ENCODE results near the gene RNLS.

Gene RNLS

DNA sequence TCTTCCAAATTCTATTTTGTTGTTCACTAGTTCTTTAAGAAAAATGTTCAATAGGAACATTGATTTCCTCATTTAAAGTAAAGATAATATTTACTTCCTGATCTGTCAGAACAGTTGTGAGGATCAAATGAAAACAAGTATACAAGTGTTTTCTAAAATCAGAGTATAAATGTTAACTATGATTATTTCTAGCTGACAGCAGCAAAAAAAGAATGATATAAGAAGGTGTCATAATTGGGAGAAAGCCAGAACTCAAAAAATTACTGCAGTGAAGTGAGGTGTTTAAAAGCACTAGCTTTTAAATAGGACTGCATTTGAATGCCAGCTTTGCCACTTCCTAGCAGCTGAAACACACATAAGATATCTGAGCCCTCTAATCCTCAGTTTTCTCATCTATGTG, 283.3 kb downstream of the RNLS start:
- no peak for TF ChIP-seq CTCF (IDR thresholded peaks at IDR 0.05; ENCODE audit: low read depth, low read length)

DNA sequence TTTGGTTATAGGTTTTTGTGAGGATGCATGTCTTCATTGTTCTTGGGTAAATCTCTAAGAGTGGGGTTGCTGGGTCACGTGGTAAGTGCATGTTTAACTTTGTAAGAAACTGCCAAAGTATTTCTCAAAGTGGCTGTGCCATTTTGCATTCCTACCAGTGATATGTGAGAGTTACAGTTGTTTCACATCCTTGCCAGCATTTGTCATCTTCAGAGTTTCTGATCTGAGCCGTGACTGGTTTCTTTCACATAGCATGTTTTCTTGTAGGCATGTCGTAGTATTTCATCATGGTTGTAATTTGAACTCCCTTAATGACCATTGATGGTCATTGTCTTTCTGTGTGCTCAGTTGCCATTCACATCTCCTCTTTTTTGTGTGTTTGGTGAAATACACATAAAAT, 286.0 kb downstream of the RNLS start:
- H3K4me3 ChIP-seq (ENCODE audit: low read depth, low read length): no peak overlapping the region
- TF ChIP-seq CTCF (IDR thresholded peaks at IDR 0.05; ENCODE audit: low read depth, low read length): no peak

More for the DNA sequence above, 283.3 kb downstream of the RNLS start:
- no peak overlapping the region for H3K4me3 ChIP-seq (ENCODE audit: low read depth, low read length)

DNA sequence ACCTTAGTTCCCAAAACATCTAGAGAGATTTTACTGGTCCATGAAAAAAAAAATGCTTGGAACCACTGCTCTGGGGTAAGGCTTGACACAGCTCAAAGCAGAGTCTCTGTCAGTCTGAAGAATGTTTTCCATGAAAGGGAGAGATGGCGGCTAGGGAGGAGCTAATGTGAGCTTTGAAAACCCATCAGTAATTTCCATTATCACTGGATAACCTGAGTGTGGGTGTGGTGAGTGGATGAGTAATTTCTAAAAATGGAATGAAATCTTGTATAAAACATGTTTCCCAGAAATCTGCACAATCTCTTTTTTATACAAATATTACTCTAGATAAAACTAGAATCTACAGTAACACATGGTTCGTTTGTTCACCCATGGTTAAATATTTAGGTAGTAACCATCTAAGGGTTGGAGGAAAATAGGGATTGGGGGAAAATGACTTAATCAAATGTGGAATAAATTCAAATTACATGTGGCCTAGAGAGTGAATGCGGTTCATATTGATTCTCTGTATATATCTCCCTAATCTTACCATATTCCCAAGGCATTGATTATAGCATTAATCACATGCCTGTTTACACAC, 289.4 kb downstream of the RNLS start:
- no peak overlapping the region for H3K4me3 ChIP-seq (ENCODE audit: low read depth, low read length)
- no peak for TF ChIP-seq CTCF (IDR thresholded peaks at IDR 0.05; ENCODE audit: low read depth, low read length)

- no peak for TF ChIP-seq CTCF (IDR thresholded peaks at IDR 0.05; ENCODE audit: low read depth, low read length)
- no peak overlapping the region for H3K4me3 ChIP-seq (ENCODE audit: low read depth, low read length)
Measured at GRCh38 chr10:88293073-88293472, 290.0 kb downstream of the RNLS start.

DNA sequence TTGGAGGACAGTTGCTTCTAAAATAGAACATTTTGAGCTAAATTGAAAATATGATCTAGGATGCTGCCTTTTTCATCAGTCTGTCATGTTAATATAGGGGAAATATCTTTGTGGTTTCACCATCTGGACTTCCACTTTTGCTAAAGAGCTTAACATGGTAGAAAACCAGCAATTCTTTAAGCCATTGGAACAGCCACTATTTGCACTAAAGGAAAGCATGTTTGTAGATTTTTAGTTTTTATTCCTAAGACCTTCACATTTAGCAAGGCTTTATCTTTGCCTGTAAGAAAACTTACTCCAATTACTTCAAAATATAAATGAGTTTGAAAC, 291.0 kb downstream of the RNLS start:
- no peak overlapping the region for H3K4me3 ChIP-seq (ENCODE audit: low read depth, low read length)

DNA sequence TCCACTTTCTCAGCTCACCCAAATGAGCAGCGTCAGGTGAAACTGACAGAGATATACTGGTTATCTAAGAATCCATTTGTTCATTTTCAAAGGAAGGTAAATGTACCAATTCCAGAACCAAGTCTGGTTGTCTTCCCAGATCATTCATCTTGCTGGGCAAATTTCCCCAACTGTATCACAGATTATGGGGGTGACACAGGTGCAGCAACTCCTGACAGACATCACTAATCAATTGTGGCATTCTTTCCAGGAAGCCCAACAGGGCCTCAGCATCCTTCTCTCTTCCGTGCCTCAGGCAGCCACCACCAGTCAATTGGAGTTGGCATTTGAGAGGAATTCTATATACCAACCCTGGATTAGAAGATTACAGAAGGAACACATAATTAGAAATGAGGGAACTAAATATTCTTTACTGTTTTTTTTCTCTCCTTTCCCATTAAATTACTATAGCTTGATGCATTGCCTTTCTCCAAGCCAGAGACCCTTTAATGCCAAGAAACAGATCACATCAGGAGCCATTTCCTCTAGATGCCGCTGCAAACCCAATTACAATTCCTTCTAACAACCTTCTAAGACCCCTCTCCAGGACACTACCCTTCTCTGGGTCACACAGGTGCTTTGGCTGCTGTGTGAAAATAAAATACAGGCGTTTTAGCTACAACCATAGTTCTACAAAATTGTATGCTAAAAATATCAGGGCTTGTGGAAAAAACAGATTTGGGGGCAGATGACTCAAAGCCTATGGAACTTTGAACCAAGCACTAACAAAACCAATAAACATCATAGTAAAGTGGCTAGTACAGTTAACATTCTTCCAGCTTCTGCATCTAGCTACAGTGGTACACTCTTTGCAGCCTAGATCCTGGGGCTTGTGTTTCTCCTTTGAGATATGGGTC, 291.6 kb downstream of the RNLS start:
- no peak overlapping the region for H3K4me3 ChIP-seq (ENCODE audit: low read depth, low read length)
- TF ChIP-seq CTCF (IDR thresholded peaks at IDR 0.05; ENCODE audit: low read depth, low read length): no peak

More for the DNA sequence above, 291.0 kb downstream of the RNLS start:
- no peak for TF ChIP-seq CTCF (IDR thresholded peaks at IDR 0.05; ENCODE audit: low read depth, low read length)

DNA sequence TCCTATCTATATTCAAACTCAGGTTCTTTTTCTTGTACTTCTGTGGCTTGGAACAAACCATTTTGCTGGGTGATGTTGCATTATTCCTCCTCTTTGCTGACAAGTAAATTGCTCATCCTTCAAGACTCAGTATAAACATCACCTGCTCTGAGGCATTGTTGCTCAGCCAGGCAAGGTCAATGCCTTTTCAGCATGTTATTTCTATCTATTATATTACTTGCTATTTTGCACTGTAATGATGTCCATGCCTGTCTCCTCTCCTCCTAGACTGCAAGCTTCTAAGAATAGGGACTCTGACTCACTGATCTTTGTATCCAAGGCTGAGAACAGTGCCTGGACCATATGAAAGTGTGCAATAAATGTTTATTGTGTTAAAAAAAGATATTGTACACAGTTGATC, 293.8 kb downstream of the RNLS start:
- no peak for TF ChIP-seq CTCF (IDR thresholded peaks at IDR 0.05; ENCODE audit: low read depth, low read length)
- H3K4me3 ChIP-seq (ENCODE audit: low read depth, low read length): no peak overlapping the region

Data from WI38 (cell line).